Glutamatergic neuron (in vitro differentiated cells): ENCODE measurements around the gene KCNIP1. TPM values are rescaled to one million over a fixed set of nuclear protein-coding genes. Genes with fewer than 3 reads are reported as not detected.

Source experiments
- DNase-seq: peaks from one replicate; pipeline ENCODE4 v3.0.0; 2022
- H3K27ac Mint-ChIP-seq: one replicate; pipeline ENCODE4 v1.8.0; 2020; ENCODE audit warnings: mild to moderate bottlenecking, mixed read lengths, inconsistent platforms; ENCODE audit not compliant: unreplicated experiment
- H3K27me3 Mint-ChIP-seq: one replicate; pipeline ENCODE4 v1.8.0; 2020; ENCODE audit warnings: mild to moderate bottlenecking, moderate library complexity, mixed read lengths, inconsistent platforms; ENCODE audit not compliant: unreplicated experiment
- H3K36me3 Mint-ChIP-seq: one replicate; pipeline ENCODE4 v1.8.0; 2020; ENCODE audit warnings: mild to moderate bottlenecking, mixed read lengths, inconsistent platforms; ENCODE audit not compliant: unreplicated experiment
- H3K4me1 Mint-ChIP-seq: one replicate; pipeline ENCODE4 v1.8.0; 2020; ENCODE audit warnings: mild to moderate bottlenecking, low read depth, mixed read lengths, inconsistent platforms; ENCODE audit not compliant: unreplicated experiment
- H3K4me3 Mint-ChIP-seq: one replicate; pipeline ENCODE4 v1.8.0; 2020; ENCODE audit warnings: mild to moderate bottlenecking, mixed read lengths, inconsistent platforms; ENCODE audit not compliant: unreplicated experiment
- H3K9me3 Mint-ChIP-seq: one replicate; pipeline ENCODE4 v1.8.0; 2020; ENCODE audit warnings: mild to moderate bottlenecking, moderate library complexity, mixed read lengths, inconsistent platforms; ENCODE audit not compliant: unreplicated experiment
- CTCF ChIP-seq: fragments of 200-600 bp; sonication (generic); IDR thresholded peaks from one replicate; pipeline ENCODE4 v1.5.0; 2021; ENCODE audit not compliant: partially characterized antibody, unreplicated experiment
- total RNA-seq: library from RNA; stranded (reverse); fragmentation: NEBNext Ultra II Directional; extraction: Animal tissue kit (Norgen Biotek cat#: 25700); gene quantifications from one replicate; pipeline ENCODE4 v1.2.1, GENCODE V29; 2021; ENCODE audit not compliant: unreplicated experiment

Gene KCNIP1
- total RNA-seq, 1 donor from 2014 or later = 0.47 TPM

- Mint-ChIP-seq H3K27ac (no peak overlapping the region), H3K9me3 (no peaks in the 10 kb centered on the region), H3K4me1 (no peaks in the 10 kb centered on the region), H3K4me3 (no peak overlapping the region), H3K36me3 (no peaks in the 10 kb centered on the region), H3K27me3 (no peaks in the 10 kb centered on the region)
- TF ChIP-seq CTCF = no peak
- DNase-seq = no peak
Observed at GRCh38 chr5:170510559-170510958, 6.7 kb downstream of the KCNIP1 start.

- DNase-seq = no peak
- Mint-ChIP-seq H3K27ac (no peak overlapping the region), H3K9me3 (no peaks in the 10 kb centered on the region), H3K4me1 (no peaks in the 10 kb centered on the region), H3K4me3 (no peak overlapping the region), H3K36me3 (no peaks in the 10 kb centered on the region), H3K27me3 (no peaks in the 10 kb centered on the region)
- no peak for TF ChIP-seq CTCF
Observed at GRCh38 chr5:170511551-170512258, 7.9 kb downstream of the KCNIP1 start.

- DNase-seq = no peak
- Mint-ChIP-seq H3K27me3 (no peaks in the 10 kb centered on the region), H3K9me3 (no peaks in the 10 kb centered on the region), H3K27ac (no peak overlapping the region), H3K4me3 (no peak overlapping the region), H3K4me1 (no peaks in the 10 kb centered on the region), H3K36me3 (no peaks in the 10 kb centered on the region)
- TF ChIP-seq CTCF = no peak
Observed at GRCh38 chr5:170513856-170514525, 10.2 kb downstream of the KCNIP1 start.

GRCh38 chr5:170517411-170517810, 13.6 kb downstream of the KCNIP1 start:
- H3K27ac Mint-ChIP-seq = no peak overlapping the region

More at GRCh38 chr5:170517411-170517810, 13.6 kb downstream of the KCNIP1 start:
- no peak for TF ChIP-seq CTCF
- H3K4me3 Mint-ChIP-seq = no peak overlapping the region
- H3K27me3 Mint-ChIP-seq = peaks cover 7% of the 10 kb centered on the region
- H3K36me3 Mint-ChIP-seq = no peaks in the 10 kb centered on the region
- DNase-seq = no peak
- H3K9me3 Mint-ChIP-seq = peaks cover 8% of the 10 kb centered on the region
- peaks cover 14% of the 10 kb centered on the region for H3K4me1 Mint-ChIP-seq
